GOT3 (cell line): ENCODE data around the gene C13orf46.

Experiments used
- DNase-seq: peaks from one replicate; lab custom pipeline; 2025; ENCODE audit warnings: mixed read lengths; lab: John Stamatoyannopoulos, UW

C13orf46 gene

DNA sequence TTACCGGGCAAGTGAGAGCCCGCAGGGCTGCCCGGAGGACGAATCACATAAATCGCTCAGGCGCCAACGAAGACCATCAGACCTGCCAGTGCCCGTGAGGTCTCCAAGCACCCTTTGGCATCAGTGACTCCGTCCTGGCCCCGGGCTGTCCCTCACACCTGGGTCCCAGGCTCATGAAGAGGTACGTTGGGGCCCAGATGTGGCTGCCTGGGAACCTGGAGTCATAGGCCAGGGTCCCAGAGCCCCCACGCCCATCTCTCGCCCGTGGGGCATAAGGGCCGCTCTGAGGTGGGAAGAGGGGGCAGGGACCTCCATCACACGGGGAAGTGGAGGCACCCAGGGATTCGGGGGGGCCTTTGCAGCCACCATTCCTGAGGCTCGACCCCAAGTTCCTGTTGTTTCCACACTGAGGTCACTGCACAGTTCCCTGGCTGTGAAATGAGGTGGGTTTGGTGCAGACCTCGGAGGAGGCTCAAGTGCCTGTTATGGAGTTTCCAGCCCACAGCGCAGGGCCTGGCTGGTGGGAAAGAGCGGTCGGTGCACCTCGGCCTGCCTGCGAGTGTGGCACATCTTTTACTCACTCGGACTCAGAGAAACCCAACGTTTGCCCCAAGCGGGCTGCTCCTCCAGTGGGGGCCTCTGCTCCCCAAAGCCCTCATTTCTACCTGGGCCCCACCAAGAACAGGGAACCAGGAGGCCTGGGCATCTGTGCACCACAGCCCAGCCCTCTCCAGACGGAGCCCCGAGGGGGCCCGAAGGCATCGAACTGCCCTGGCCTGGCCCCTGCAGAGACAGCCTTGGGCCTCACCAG is 35.9 kb upstream of the C13orf46 start:
- DNase-seq: no peak

DNA sequence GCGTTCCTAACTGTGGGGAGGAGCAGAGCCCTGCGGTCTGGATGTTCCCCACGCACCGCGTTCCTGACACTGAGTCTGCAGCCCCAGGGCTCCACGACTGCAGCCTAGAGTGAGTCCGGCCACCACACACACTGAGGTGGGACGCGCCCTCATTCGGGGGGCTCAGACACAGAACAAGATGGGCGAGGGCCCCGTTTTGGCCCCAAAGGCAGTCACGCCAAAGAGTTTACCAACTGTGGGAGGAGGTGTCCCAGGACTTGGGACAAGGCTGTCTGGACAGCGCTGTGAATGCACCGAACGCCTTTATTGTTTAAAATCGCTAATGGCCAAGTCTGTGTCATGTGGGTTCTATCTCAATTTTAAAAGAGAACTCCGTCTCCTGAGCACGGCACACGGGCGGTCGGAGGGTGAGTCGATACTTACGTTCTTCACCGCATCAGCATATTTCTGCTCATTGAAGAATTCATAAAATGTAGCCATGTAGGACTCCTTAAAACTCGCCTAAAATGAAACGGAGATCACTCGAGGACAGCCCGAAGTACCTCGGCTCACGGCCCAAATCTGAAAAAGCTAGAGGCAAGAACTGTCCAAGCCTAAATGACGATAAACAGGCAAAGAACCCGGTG is 35.2 kb upstream of the C13orf46 start:
- DNase-seq: no peak

DNA sequence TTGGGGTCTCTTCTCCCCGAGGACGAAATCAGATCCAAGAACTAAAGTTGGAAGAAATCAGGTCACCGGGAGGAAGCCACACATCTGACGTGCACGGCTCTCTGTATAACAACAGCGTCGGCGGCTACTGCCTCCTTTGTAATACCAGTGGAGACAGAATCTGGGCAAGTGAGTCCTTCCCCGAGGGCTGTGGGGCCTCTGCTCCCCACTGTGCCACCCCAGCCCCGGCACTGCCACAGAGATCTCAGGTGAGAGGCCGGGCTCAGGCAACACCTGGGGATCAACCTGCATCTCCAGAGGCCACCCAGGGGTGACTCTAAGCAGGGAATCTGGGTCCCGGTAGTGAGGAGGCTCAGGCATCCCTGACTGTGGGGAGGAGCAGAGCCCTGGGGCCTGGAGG is 33.7 kb upstream of the C13orf46 start:
- no peak for DNase-seq

DNA sequence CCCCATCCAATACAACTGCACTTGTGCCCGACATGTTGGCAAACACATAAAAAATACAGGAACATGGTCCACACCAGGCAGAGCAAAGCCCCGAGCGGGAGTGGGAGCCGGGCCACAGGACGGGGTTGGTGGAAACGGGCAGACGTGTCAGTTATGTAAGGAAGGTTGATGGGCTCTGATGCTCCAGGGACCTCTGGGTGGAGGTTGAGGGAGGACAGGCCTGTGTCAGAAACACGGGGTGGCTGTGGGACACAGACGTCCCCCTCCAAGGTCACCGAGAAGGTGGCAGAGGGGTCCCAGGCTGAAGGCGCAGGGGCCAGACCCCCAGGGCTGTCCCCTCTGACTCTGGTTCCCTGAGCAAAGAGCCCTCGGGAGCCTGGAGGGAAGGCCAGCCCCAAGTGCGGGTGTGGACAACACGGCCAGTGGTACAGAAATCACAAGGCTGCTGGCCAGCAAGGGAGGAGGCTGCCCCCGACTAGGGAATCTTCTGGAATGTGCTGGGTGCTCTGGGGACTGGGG is 31.4 kb upstream of the C13orf46 start:
- DNase-seq: no peak

DNA sequence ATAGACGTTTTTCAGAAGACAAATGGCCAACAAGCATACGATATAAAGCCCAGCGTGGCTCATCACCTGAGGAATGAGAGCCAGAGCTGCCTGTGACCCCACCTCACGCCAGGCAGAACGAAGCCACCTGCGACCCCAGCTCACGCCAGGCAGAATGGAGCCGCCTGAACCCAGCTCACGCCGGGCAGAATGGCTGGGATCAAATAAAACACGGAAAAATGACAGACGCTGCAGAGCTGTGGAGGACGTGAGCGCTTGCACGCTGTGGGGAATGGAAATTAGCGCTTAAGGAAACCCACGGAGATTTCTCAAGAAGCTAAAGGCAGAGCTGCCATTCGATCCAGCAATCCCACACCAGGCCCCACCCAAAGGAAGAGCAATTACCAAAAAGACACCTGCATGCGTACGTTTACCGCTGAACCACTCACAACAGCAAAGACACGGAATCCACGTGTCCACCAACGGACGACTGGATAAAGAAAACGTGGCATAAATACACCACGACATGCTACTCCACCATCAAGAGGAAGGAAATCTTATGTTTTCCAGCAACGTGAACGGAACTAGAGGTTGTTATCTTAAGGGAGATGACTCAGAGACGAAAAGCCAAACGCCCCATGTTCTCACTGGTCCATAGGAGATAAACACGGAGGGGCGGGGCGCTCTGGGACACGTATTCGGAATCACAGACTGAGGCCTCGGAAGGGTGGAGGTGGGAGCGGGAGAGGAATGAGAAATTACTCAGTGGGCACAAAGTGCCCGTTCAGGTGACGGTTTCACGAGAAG is 30.7 kb upstream of the C13orf46 start:
- no peak for DNase-seq

DNA sequence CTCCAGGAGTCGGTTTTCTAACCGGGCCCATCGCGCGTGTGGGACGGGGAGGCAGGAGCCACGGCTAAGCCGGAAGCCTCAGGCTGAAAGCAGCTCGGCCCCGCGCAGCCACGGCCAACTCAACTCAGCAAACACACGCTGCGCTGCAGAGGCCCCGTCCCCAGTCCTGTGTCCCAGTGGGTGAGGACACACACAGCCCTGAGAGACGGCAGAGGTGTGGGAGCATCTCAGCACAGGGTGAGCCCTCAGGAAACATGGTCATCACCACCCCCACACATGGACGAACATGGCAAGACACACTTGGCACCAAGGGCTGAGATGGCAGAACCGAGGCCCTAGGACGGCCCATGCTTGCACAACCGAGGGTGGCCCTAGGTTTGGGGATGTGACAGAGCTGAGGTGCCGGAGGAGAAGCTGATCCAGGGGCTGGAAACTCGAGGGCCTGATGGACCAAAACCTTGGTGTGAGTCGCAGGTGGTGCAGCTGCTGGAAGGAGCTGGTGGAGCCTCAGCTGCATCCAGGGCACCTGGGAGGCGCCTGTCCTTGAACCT is 29.0 kb upstream of the C13orf46 start:
- DNase-seq: no peak

DNA sequence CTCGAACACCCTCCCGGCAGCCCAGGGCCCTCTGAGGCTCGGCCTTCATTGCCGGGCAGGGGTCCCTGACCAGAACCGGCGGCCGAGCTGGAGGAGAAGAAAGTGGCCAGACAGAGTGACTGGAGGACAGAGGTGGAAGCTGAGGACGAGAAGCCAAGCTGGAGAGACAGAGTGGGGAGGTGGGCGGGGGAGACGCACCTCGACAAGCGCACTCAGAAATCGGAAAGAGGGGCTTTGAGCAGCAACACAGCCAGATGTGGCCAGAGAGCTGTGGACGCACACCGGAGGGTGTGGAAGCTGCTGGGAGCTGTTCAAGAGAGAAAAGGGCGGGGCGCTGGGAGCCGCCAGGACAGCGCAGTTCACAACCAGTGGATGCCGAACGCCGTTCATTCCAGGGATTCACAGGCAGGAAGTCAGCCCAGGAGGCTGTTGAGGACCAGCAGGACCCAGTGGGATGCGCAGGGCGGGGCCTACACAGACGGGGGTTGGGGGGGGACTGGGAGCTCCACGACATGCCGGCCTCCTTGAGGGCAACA is 28.2 kb upstream of the C13orf46 start:
- no peak for DNase-seq

DNA sequence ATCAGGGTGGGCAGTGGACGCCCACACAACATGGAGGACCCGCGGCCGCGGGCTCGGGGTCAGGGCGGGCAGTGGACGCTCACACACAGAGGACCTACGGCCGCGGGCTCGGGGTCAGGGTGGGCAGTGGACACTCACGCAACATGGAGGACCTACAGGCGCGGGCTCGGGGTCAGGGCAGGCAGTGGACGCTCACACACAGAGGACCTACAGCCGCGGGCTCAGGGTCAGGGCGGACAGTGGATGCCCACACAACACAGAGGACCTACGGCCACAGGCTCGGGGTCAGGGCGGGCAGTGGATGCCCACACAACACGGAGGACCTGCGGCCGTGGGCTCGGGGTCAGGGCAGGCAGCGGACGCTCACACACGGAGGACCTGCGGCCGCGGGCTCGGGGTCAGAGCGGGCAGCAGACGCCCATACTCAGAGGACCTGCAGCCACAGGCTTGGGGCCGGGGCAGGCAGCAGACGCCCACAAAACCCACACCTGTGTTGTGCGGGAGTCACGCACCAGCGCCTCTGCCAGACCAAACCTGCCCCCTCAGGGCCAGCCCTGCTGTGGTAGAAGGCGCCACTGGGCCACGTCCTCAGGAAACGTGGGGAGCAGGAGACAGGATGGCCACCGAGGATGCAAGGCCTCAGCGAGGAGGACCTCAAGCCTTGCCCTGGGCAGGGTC is 27.6 kb upstream of the C13orf46 start:
- DNase-seq: no peak

DNA sequence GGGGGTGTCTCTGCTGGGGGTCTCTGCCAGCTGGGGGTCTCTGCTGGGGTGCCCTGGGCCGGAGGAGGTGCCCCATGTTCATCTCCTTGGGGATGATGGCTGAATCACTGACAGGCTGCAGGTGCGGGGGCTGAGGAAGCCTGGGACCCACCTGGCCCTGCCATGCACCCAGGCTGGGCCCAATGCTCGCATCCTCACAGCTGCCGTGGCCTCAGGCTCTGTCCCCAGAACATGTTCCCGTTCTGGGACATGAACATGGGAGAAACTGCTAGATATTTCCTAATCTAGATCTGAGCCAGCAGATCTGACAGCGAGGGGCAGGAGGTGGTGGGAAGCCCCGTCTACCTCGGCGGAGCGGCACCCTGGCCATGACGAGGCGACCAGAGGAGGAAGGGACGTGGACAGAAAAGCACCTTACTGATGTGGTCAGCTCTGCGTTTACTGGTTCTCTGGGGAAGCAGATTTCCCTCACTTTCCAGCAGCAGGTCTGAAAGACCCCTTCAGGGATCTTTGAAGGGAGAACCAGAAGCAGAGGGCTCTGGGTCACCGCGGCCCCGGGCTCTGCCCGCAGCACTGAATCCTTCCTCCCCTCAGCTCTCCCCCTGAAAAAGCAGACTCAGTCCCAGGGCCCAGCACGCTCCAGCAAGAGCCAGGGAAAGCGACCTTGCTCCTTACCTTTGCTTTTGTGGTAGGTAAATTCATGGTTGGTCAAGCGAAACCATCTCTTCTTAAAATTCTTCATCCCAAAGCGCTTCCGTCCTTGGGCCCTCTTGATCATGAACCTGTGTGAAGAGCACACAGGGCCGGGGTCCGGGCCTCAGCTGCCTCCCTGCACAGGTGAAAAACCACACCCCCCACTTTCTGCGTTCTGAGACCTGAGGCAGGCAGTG is 26.5 kb upstream of the C13orf46 start:
- DNase-seq: no peak

DNA sequence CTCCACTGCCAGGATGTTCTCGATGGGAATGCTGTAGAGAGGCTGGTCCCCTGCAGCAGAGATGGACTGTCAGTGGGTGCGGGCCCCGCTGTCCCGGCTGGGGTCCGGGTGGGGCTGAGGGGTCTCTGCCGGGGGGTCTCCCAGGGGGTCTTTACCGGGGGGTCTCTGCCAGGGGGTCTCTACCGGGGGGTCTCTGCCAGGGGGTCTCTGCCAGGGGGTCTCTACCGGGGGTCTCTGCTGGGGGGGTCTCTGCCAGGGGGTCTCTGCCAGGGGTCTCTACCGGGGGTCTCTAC is 25.7 kb upstream of the C13orf46 start:
- DNase-seq: no peak

DNA sequence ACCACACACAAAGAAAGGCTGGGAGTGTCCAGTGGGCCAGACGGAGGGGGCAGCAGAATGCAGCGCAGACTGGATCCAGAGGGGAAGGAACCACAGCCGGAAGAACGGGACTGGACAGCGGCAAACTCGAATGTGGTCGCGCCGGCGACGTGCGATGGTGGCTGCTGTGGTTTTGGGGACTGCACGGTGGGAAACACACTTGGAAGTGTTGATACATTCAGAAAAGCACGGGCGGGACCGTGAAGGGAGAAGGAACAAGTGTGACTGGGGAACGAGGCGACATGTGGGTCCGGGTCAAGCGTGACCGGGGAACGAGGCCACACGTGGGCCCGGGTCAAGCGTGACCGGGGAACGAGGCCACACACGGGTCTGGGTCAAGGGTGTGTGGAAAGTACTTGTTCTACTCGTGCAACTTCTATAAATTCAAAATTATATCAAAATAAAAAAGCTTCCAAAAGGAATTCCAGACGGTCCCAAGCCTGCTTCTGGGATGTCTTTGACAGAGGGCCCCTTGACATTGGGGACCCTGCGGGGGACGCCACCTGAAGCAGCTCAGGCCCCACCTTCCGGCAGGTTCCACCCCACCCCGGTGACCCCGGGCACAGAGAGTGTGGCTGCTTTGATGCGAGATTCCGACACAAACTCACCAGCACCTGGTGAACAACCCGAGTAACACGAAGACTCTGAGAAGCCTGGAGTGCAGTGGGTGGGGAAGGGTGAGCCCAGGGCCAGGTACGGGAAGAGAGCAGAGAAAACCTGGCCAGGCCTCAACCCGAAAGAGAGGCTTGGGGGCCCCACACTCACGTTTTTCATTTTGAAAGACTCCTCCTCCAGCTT is 25.1 kb upstream of the C13orf46 start:
- DNase-seq: no peak

DNA sequence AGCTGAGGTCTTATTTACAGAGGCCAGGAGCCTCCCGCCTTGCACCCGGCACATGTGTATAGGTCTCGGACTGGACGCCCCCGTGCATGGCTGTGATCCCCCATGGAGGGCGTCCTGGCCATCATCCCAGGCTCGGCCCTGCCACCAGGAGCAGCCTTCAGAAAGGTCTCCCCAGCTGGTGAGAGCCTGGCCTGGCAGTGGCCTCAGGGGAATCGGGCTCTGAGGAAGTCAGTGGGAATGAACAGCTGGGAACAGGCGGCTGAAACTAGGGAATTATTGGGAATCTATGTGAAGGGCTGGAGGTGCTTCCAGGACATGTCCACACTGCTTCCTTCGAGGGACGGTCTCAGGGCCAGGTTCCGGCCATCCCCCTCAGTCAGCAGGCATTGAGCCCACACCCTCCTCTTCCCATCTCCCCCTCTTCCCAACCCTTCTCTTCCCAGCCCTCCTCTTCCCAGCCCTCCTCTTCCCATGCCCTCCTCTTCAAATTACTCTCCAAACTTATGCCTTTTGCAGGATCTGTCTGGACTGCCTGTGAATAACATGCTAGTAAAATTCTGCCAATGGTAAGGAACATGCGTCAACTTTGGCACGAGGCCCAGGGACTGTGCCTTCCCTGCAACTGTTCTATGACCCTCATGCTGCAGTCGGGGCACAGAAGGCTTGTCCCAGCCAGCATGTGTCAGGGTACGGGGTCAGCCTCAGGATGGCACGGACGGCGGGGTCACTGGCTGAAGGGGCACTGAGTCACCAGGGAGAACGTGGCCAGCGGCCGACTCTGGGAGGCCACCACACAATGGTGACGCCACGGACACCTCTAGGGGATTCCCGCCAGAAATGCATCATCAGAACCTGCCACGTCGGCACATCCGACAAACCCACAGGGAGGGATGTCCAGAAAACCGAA is 24.2 kb upstream of the C13orf46 start:
- no peak for DNase-seq

DNA sequence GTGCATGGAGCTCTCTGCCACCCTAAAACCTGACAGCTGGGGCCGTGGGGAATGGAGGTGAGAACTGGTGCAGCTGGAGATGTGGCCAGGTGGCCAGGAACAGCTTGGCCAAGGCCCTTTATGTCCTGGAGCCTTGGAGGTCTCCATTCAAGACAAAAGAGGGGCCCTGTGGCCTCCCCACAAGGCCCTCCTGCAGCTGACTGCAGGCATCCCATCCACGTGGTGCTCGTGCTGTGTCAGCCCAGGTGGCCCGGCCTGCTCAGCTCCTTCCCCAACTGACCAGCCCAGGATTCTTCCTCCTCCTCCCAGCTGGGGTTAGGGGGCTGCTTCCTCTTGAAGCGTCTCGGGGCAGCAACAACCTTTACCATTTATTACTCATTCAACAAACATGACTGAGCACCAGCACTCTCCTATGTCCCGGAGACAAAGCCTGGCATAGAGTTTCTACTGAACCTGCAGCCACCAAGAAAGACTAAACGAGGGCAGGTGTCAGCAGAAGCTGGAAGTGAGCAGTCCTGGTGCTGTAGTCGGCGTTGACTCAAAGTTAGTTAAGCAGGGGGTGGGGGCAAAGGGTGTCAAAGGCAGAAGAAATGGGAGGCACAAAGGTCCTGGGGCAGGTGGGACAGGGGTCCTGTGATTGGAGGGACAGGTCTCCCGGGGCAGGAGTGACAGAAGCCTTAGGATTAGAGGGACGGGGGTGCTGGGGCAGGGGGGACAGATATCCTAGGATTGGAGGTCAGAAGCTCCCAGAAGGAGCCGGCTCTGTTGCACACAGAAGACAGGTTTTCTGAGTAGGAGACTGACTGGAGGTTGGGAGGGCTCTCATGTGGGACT is 23.3 kb upstream of the C13orf46 start:
- no peak for DNase-seq

DNA sequence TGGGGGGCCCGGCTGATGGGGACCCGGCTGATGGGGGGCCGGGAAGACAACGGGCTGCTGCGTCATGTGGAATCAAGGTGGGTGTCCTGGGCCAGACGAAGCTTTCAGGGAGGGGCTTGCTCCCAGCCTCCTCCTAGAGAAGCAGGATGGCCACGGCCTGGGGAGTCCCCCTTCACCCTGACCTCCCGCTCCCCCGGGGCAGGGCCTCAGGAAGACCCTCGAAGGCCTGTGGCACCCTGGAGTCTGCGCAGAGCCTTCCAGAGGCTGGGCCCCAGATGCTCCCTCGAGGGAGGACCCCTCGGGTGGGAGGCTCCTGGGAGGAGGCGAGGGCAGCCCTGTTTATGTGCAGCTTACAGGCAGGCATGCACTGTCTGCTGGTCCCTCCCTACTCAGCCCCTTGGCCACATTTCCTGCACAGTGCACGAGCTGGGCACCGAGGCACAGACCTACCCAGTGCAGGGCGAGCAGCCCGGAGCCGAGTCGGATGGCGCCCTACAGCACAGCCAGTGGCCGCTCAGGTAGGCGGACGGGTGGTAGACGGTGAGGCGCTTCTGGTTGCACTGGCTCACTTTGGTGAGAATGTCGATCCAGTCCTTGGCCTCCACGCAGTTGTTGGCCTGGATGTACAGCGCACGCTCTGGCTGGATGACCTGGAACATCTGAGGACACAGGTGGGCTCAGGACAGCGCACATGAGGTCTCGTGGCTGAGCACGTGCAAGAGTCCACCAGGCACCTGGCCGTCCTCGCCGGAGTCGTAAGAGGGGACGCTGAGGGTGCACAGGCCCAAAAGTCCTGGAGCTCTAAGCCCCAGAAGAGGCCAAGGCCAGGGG is 22.4 kb upstream of the C13orf46 start:
- no peak for DNase-seq

DNA sequence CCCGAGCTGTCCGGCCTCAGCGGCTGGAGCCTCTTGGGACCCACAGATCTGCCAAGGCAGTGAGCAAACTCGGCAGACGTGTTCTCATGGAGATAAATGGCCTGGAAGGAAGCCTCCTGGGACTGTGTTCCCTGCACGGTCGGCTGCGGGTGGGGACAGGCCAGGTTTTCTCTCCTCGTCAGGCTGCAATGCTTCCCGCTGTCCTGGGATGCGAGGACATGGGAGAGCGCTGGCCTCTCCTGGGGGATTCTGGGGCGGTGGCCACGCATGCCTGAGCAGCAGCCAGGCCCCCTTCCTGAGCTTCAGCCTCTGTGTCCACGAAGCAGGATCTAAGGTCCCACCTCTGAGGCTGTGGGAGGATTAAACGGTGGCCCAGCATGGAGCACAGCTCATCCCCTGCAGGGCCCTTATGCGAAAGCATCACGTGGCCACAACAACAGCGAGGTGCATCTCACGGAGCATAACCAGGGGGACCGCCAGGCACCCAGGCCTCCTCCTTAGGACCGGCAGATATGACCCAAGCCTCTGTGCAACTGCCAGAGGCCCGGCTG is 21.2 kb upstream of the C13orf46 start:
- DNase-seq: no peak

DNA sequence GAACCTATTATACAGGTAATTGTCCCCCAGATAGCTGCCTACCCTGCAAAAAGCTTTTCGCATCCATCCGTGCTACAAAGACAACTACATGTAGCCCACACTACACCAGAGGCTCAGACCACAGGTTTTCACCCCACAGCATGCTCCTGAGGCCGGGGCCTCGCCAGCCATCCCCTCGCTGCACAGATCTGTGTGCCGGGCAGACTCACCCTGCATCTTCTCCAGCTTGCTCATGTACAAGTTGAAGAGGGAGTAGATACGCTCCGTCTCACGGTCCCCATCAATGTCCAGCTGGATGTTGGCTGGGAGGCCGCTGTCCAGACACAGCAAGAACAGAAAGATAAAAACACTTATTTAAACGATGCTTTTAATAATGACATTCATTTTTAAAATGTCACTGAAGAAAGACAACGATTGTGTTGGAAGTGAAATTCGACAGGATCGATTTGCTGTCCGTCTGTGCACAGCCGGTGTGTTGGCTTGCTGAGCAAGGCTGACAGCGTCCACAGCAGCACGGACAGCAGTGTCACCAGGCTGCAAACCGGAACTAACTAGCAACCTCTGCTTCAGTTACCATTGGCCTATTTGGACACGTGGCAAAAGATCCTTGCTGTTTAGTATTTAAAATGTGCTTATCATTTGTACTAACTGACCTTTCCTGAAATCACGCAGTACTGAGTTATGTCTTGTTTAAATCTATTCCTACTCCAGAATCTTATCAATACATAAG is 18.6 kb upstream of the C13orf46 start:
- DNase-seq: no peak
